HepG2 (cell line): ENCODE measurements around the gene CLASP1. TPM values are rescaled to one million over a fixed set of nuclear protein-coding genes. Genes with fewer than 3 reads are reported as not detected.
"Not testable (repeated sequence)": the region's sequence is repeated elsewhere in the genome, so short reads cannot be mapped to it uniquely, and the experiment has no call there.

Experiments used
- ATAC-seq: fragments of 200-7000 bp; cut with Tn5 transposase; 3 replicates; pipeline ENCODE4 v1.9.1; 2020; ENCODE audit warnings: mild to moderate bottlenecking, moderate library complexity
- BruUV-seq: library from RNA; stranded (reverse); fragments of 400-500 nt; replicated peaks from 2 replicates; lab custom pipeline; 2021; lab: Mats Ljungman, UMichigan
- CTCF ChIA-PET: fragments of 300-600 bp; formaldehyde crosslinking; extraction: SDS; loops from one replicate; lab custom pipeline; 2021; ENCODE audit warnings: low total read pairs, inconsistent platforms, low intra/inter-chr PET ratio; lab: Yijun Ruan, JAX
- POLR2A ChIA-PET: fragments of 350-600 bp; sonication (Branson Sonifier 250); formaldehyde crosslinking; loops from one replicate; lab custom pipeline; 2020; ENCODE audit warnings: antibody characterized with exemption, inconsistent platforms; lab: Yijun Ruan, JAX
- DNase-seq: peaks from one replicate; pipeline ENCODE4 v3.0.0-alpha.2; 2015; ENCODE audit warnings: low spot score
- FAIRE-seq: peaks from 3 replicates; lab custom pipeline; 2011; peaks lifted over from hg19 to GRCh38; lab: Jason Lieb, UNC
- H2AFZ ChIP-seq: one replicate; pipeline ENCODE4 v1.6.1; 2011; ENCODE audit warnings: low read length, inconsistent platforms
- H3K27ac ChIP-seq: fragments of 300-600 bp; 3 replicates; pipeline ENCODE4 v1.8.0; 2011; ENCODE audit warnings: mixed run types, mild to moderate bottlenecking, mixed read lengths, low read length, inconsistent platforms; ENCODE audit not compliant: insufficient read depth; ENCODE audit errors: extremely low read length
- H3K27me3 ChIP-seq, 2 experiments: fragments of 200-600 bp in 1 of 2; 2 replicates in 1 of 2; 3 replicates in 1 of 2; pipeline versions ENCODE4 v1.6.0 to v1.8.0; 2011; ENCODE audit warnings: low read length in 2 of 2, mild to moderate bottlenecking in 2 of 2, moderate library complexity in 2 of 2, inconsistent platforms in 1 of 2; ENCODE audit not compliant: insufficient read depth in 2 of 2, control insufficient read depth in 1 of 2
- H3K36me3 ChIP-seq, 2 experiments: fragments of 200-600 bp in 1 of 2; replicated peaks in 1 of 2; 2 replicates in 1 of 2; 3 replicates in 1 of 2; pipeline versions ENCODE4 v1.5.1 to v1.8.0; 2011; ENCODE audit warnings: low read length in 2 of 2, inconsistent platforms in 1 of 2; ENCODE audit not compliant: insufficient read depth in 2 of 2, control insufficient read depth in 1 of 2
- H3K4me1 ChIP-seq: 2 replicates; pipeline ENCODE4 v1.5.1; 2012; ENCODE audit warnings: low read length, inconsistent platforms; ENCODE audit not compliant: insufficient read depth
- H3K4me2 ChIP-seq: 2 replicates; pipeline ENCODE4 v1.6.0; 2011; ENCODE audit warnings: low read depth, low read length, inconsistent platforms
- H3K4me3 ChIP-seq, 3 experiments: fragments of 200-600 bp in 1 of 3; sonication (generic), shearing (Covaris generic) in 1 of 3; replicated peaks in 1 of 3; 2 replicates each; pipeline ENCODE4 v1.5.1; 2011 to 2016; ENCODE audit warnings: low read length in 3 of 3, inconsistent platforms in 2 of 3, low read depth in 2 of 3, mild to moderate bottlenecking in 2 of 3, control low read depth in 1 of 3, mixed read lengths in 1 of 3; ENCODE audit not compliant: insufficient read depth in 1 of 3
- H3K79me2 ChIP-seq: one replicate; pipeline ENCODE4 v1.6.1; 2011; ENCODE audit warnings: low read length, inconsistent platforms; ENCODE audit not compliant: insufficient read depth
- H3K9ac ChIP-seq: 2 replicates; pipeline ENCODE4 v1.6.0; 2011; ENCODE audit warnings: mild to moderate bottlenecking, low read depth, low read length, inconsistent platforms; ENCODE audit not compliant: insufficient read depth
- H3K9me3 ChIP-seq: 2 replicates; pipeline ENCODE4 v1.5.1; 2012; ENCODE audit warnings: mild to moderate bottlenecking, low read length
- H4K20me1 ChIP-seq: 2 replicates; pipeline ENCODE4 v1.6.0; 2011; ENCODE audit warnings: inconsistent platforms, mild to moderate bottlenecking, low read length, moderate library complexity; ENCODE audit not compliant: insufficient read depth
- CEBPB ChIP-seq: IDR thresholded peaks from 2 replicates; pipeline ENCODE4 v1.6.1; 2011; ENCODE audit warnings: low read depth, low read length, improper control_type of control experiment, borderline replicate concordance
- CEBPG ChIP-seq: IDR thresholded peaks from 2 replicates; pipeline ENCODE4 v1.6.1; 2016
- FOSL2 ChIP-seq: sonication (generic); formaldehyde crosslinking; IDR thresholded peaks from 2 replicates; pipeline ENCODE4 v1.4.0; 2020; ENCODE audit warnings: missing genetic modification reagents
- KMT2A ChIP-seq: sonication (generic); formaldehyde crosslinking; IDR thresholded peaks from 2 replicates; pipeline ENCODE4 v1.4.0; 2020; ENCODE audit warnings: missing genetic modification reagents
- PCBP1 ChIP-seq: fragments of 200-400 bp; formaldehyde crosslinking; IDR thresholded peaks from 2 replicates; pipeline ENCODE4 v1.6.1; 2017; ENCODE audit warnings: mild to moderate bottlenecking, low read depth, low read length, borderline replicate concordance
- SETDB1 ChIP-seq: sonication (generic); formaldehyde crosslinking; IDR thresholded peaks from 2 replicates; pipeline ENCODE4 v1.5.1; 2020; ENCODE audit warnings: missing genetic modification reagents, mild to moderate bottlenecking, borderline replicate concordance
- TEAD3 ChIP-seq: optimal IDR thresholded peaks from 2 replicates; pipeline ENCODE3; 2016; ENCODE audit warnings: borderline replicate concordance
- ZFP82 ChIP-seq: sonication (generic); formaldehyde crosslinking; IDR thresholded peaks from 2 replicates; pipeline ENCODE4 v1.5.1; 2020; ENCODE audit warnings: mild to moderate bottlenecking, missing genetic modification reagents, borderline replicate concordance
- ZNF121 ChIP-seq: sonication (generic); formaldehyde crosslinking; IDR thresholded peaks from 2 replicates; pipeline ENCODE4 v1.5.0; 2020; ENCODE audit warnings: mild to moderate bottlenecking, missing genetic modification reagents
- ZNF362 ChIP-seq: sonication (generic); formaldehyde crosslinking; IDR thresholded peaks from 2 replicates; pipeline ENCODE4 v1.4.0; 2020; ENCODE audit warnings: missing genetic modification reagents, mild to moderate bottlenecking, borderline replicate concordance
- ZNF44 ChIP-seq: sonication (generic); formaldehyde crosslinking; IDR thresholded peaks from 2 replicates; pipeline ENCODE4 v1.5.1; 2020; ENCODE audit warnings: mild to moderate bottlenecking, missing genetic modification reagents
- ZNF441 ChIP-seq: sonication (generic); formaldehyde crosslinking; IDR thresholded peaks from 2 replicates; pipeline ENCODE4 v1.7.0; 2021; ENCODE audit warnings: missing genetic modification reagents, borderline replicate concordance
- ZNF460 ChIP-seq: sonication (generic); formaldehyde crosslinking; IDR thresholded peaks from 2 replicates; pipeline ENCODE4 v1.5.1; 2020; ENCODE audit warnings: missing genetic modification reagents, mild to moderate bottlenecking, borderline replicate concordance
- ZNF770 ChIP-seq: sonication (generic); formaldehyde crosslinking; IDR thresholded peaks from 2 replicates; pipeline ENCODE4 v1.5.0; 2020; ENCODE audit warnings: mild to moderate bottlenecking, missing genetic modification reagents
- WGBS: methylation state at CpG from one replicate; pipeline ENCODE4 v1.1.6; 2017; ENCODE audit warnings: low lambda C conversion rate; 5-methylcytosine and 5-hydroxymethylcytosine counted together
- in situ Hi-C: cut with HindIII; loops from 2 replicates; pipeline ENCODE4 v1.10.0; 2017; ENCODE audit warnings: low pct_unique_long_range_greater_than_20kb; ENCODE audit not compliant: extremely low pct_ligation_motif_present
- intact Hi-C: fragments of 100-400 bp; cut with micrococcal nuclease; formaldehyde crosslinking; loops from one replicate; pipeline ENCODE4 v1.10.0; 2022; ENCODE audit not compliant: unreplicated experiment
- polyA plus RNA-seq, 8 experiments: library from polyadenylated mRNA; depleted of rRNA in 3 of 8; stranded (reverse) in 7 of 8; unstranded in 1 of 8; fragments of >200 nt; fragmentation: Illumina TruSeq in 4 of 8; extraction: Trizol in 4 of 8; gene quantifications; 2 replicates each; pipeline versions ENCODE4 v1.2.1 to v1.2.3, GENCODE V29; 2011 to 2016; ENCODE audit warnings: low read depth in 4 of 8, missing spikeins in 1 of 8, mixed read lengths in 1 of 8; ENCODE audit not compliant: insufficient read depth in 1 of 8
- total RNA-seq, 5 experiments: library from RNA; depleted of rRNA; stranded (reverse); fragments of >200 nt; fragmentation: Illumina TruSeq; extraction: Trizol; gene quantifications; 2 replicates each; pipeline ENCODE4 v1.2.3, GENCODE V29; 2016; ENCODE audit warnings: low read depth in 1 of 5
- TF ChIP-seq, protein P1 (sequence below), 2 experiments: fragments of 450-650 bp in 1 of 2; sonication (generic) in 1 of 2; formaldehyde crosslinking; IDR thresholded peaks; 2 replicates each; pipeline versions ENCODE4 v1.5.0 to v1.8.0; 2020 to 2022; ENCODE audit warnings: mild to moderate bottlenecking in 1 of 2, missing genetic modification reagents in 1 of 2

The CLASP1 gene
- total and polyA plus RNA-seq, 2 of the 13 experiments (the other 11 are each of a cell fraction or from before 2014, with no cell fraction given), result 11.7 to 47.9 TPM

GRCh38 chr2:121333231-121333630 is 316.0 kb downstream of the CLASP1 start:
- no peak overlapping the region for H3K27ac ChIP-seq
- FAIRE-seq (no peak), ATAC-seq (no peak), DNase-seq (no peak)
- peaks cover 29% of the 10 kb centered on the region for H3K4me1 ChIP-seq
- no peak overlapping the region for H3K9ac ChIP-seq
- no peaks in the 10 kb centered on the region for H4K20me1 ChIP-seq
- in situ Hi-C loops (no loop called here), intact Hi-C loops (no loop called here)
- BruUV-seq, result no TSS peak
- H3K9me3 ChIP-seq, result no peaks in the 10 kb centered on the region
- 65% methylated on average over 17 of the region's 17 CpGs for WGBS
- no peaks in the 10 kb centered on the region for H3K79me2 ChIP-seq
- peak overlapping the region; percentile 8 for H2AFZ ChIP-seq
- H3K4me2 ChIP-seq, result peak overlapping the region; percentile 87; the same call in 1 of the 2 replicates
- H3K36me3 ChIP-seq, result peaks cover 0 to 3% of the 10 kb centered on the region in 2 experiments; a peak in 3 of 5 replicates
- POLR2A ChIA-PET, result no interaction called here
- H3K4me3 ChIP-seq, result no peak overlapping the region
- CTCF ChIA-PET, result no interaction called here
- H3K27me3 ChIP-seq, result peaks cover 0 to 7% of the 10 kb centered on the region in 2 experiments; a peak in 1 of 5 replicates
- no peak for TF ChIP-seq ZNF44 (CRISPR knock-in tag)
- no peak for TF ChIP-seq PCBP1
- no peak for TF ChIP-seq ZFP82 (CRISPR knock-in tag)
- no peak for TF ChIP-seq SETDB1 (CRISPR knock-in tag)
- TF ChIP-seq KMT2A (CRISPR knock-in tag), result no peak

- FAIRE-seq, in situ Hi-C loops, ATAC-seq, BruUV-seq, H2AFZ ChIP-seq, H3K4me3 ChIP-seq, H3K27me3 ChIP-seq, H3K36me3 ChIP-seq, CTCF ChIA-PET, POLR2A ChIA-PET, H4K20me1 ChIP-seq, H3K9me3 ChIP-seq, H3K79me2 ChIP-seq, H3K9ac ChIP-seq, H3K4me2 ChIP-seq, intact Hi-C loops, H3K27ac ChIP-seq: not testable (repeated sequence)
- 9% methylated on average over 8 of the region's 8 CpGs for WGBS
- H3K4me1 ChIP-seq, result peaks cover 29% of the 10 kb centered on the region
- TF ChIP-seq ZNF460 (CRISPR knock-in tag) (peak; percentile 85), CEBPB (peak; percentile 62; the same call in 1 of the 2 replicates), ZNF770 (CRISPR knock-in tag) (peak; percentile 72), ZNF441 (CRISPR knock-in tag) (0 out of 2 replicates have a peak, but pooled peaks have one; percentile 48), TEAD3 (CRISPR knock-in tag) (peak; percentile 91), ZNF121 (CRISPR knock-in tag) (0 out of 2 replicates have a peak, but pooled peaks have one; percentile 28), ZNF362 (CRISPR knock-in tag) (peak; percentile 83), CEBPG (peak; percentile 73), FOSL2 (CRISPR knock-in tag) (0 out of 2 replicates have a peak, but pooled peaks have one; percentile 28)
- TF ChIP-seq, protein P1, sequence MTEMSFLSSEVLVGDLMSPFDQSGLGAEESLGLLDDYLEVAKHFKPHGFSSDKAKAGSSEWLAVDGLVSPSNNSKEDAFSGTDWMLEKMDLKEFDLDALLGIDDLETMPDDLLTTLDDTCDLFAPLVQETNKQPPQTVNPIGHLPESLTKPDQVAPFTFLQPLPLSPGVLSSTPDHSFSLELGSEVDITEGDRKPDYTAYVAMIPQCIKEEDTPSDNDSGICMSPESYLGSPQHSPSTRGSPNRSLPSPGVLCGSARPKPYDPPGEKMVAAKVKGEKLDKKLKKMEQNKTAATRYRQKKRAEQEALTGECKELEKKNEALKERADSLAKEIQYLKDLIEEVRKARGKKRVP (CRISPR knock-in tag; IDR thresholded peaks at IDR 0.05), result 0 out of 4 replicates have a peak, but pooled peaks of 1 of the 2 experiments have one; percentile 39
- peak; percentile 35 for DNase-seq
Measured at GRCh38 chr2:121331324-121331723, 317.9 kb downstream of the CLASP1 start.
